Measurements from ENCODE around the gene ASIC5. TPM values are rescaled to one million over a fixed set of nuclear protein-coding genes. Genes with fewer than 3 reads are reported as not detected.

Gene ASIC5
- total RNA-seq, 4 donors from 2014 or later: not detected

- no peak overlapping the region for H3K4me3 ChIP-seq
- H3K4me1 ChIP-seq: peaks cover 0 to 13% (median 0%) of the 10 kb centered on the region in 4 donors
- H3K27me3 ChIP-seq: no peaks in the 10 kb centered on the region
- TF ChIP-seq POLR2AphosphoS5 (IDR thresholded peaks at IDR 0.05) (no peak), CTCF (IDR thresholded peaks at IDR 0.05) (no peak)
- no peak overlapping the region for H3K27ac ChIP-seq (replicated peaks in 1 of 4)
- DNase-seq (ENCODE audit: extremely low spot score): no peak
- intact Hi-C loops (cut with DNase I): no loop called here
- H3K9me3 ChIP-seq: no peaks in the 10 kb centered on the region
- H3K36me3 ChIP-seq: no peaks in the 10 kb centered on the region
- WGBS: 82% methylated on average over 3 of the region's 3 CpGs
Observed at GRCh38 chr4:155891058-155891457, 25.0 kb upstream of the ASIC5 start.

GRCh38 chr4:155889946-155890345 lies 23.9 kb upstream of the ASIC5 start:
- intact Hi-C loops (cut with DNase I): no loop called here
- no peaks in the 10 kb centered on the region for H3K9me3 ChIP-seq
- H3K27me3 ChIP-seq: no peaks in the 10 kb centered on the region
- H3K36me3 ChIP-seq: no peaks in the 10 kb centered on the region
- H3K4me3 ChIP-seq: no peak overlapping the region
- no peak overlapping the region for H3K27ac ChIP-seq (replicated peaks in 1 of 4)
- DNase-seq (ENCODE audit: extremely low spot score): no peak
- H3K4me1 ChIP-seq: peaks cover 0 to 13% (median 0%) of the 10 kb centered on the region in 4 donors
- whole genome bisulfite sequencing: 75% methylated on average over 2 of the region's 2 CpGs
- TF ChIP-seq POLR2A (IDR thresholded peaks at IDR 0.05; ENCODE audit: low read depth) (no peak), CTCF (IDR thresholded peaks at IDR 0.05) (no peak), EP300 (IDR thresholded peaks at IDR 0.05) (no peak), POLR2AphosphoS5 (IDR thresholded peaks at IDR 0.05) (no peak)

- Histone ChIP-seq H3K9me3 (no peaks in the 10 kb centered on the region), H3K4me3 (no peak overlapping the region), H3K4me1 (peaks cover 0 to 13% (median 0%) of the 10 kb centered on the region in 4 donors), H3K27me3 (no peaks in the 10 kb centered on the region), H3K36me3 (no peaks in the 10 kb centered on the region), H3K27ac (replicated peaks in 1 of 4) (no peak overlapping the region)
- 22% methylated on average over 5 of the region's 5 CpGs for WGBS
- TF ChIP-seq POLR2AphosphoS5 (IDR thresholded peaks at IDR 0.05) (no peak), CTCF (IDR thresholded peaks at IDR 0.05) (no peak), EP300 (IDR thresholded peaks at IDR 0.05) (no peak), POLR2A (IDR thresholded peaks at IDR 0.05; ENCODE audit: low read depth) (no peak)
- intact Hi-C loops (cut with DNase I): no loop called here
- DNase-seq (ENCODE audit: extremely low spot score): no peak
Observed at GRCh38 chr4:155889031-155889793, 23.1 kb upstream of the ASIC5 start.

- DNase-seq (ENCODE audit: extremely low spot score): no peak
- Histone ChIP-seq H3K36me3 (no peaks in the 10 kb centered on the region), H3K27me3 (no peaks in the 10 kb centered on the region), H3K4me3 (no peak overlapping the region), H3K9me3 (no peaks in the 10 kb centered on the region), H3K27ac (replicated peaks in 1 of 4) (no peak overlapping the region), H3K4me1 (peaks cover 0 to 13% (median 0%) of the 10 kb centered on the region in 4 donors)
- intact Hi-C loops (cut with DNase I): no loop called here
- 75% methylated on average over 5 of the region's 6 CpGs for WGBS
- TF ChIP-seq POLR2A (IDR thresholded peaks at IDR 0.05; ENCODE audit: low read depth) (no peak), CTCF (IDR thresholded peaks at IDR 0.05) (no peak), EP300 (IDR thresholded peaks at IDR 0.05) (no peak), POLR2AphosphoS5 (IDR thresholded peaks at IDR 0.05) (no peak)
Observed at GRCh38 chr4:155887847-155888570, 21.9 kb upstream of the ASIC5 start.

All from esophagus muscularis mucosa (tissue), 4 donors.